Liver (tissue), 9 donors: ENCODE data around the gene C3orf49. TPM values are rescaled to one million over a fixed set of nuclear protein-coding genes. Genes with fewer than 3 reads are reported as not detected.

ENCODE experiments used
- DNase-seq: peaks from one replicate; pipeline ENCODE4 v3.0.0-alpha.2; 2017; ENCODE audit warnings: low spot score
- H3K27ac ChIP-seq, 2 donors: one replicate each; pipeline ENCODE4 v1.7.0; 2013; ENCODE audit warnings: inconsistent platforms in 2 of 2, low read length in 2 of 2, control low read depth in 1 of 2, low read depth in 1 of 2, mild to moderate bottlenecking in 1 of 2
- H3K27me3 ChIP-seq, 4 donors: one replicate each; pipeline versions ENCODE4 v1.6.1 to v1.7.0; 2013; ENCODE audit warnings: low read length in 3 of 4, inconsistent platforms in 1 of 4, mild to moderate bottlenecking in 1 of 4, moderate library complexity in 1 of 4; ENCODE audit not compliant: control insufficient read depth in 4 of 4, insufficient read depth in 4 of 4
- H3K36me3 ChIP-seq, 4 donors: one replicate each; pipeline versions ENCODE4 v1.6.1 to v1.7.0; 2013; ENCODE audit warnings: low read length in 3 of 4, mild to moderate bottlenecking in 3 of 4, low read depth in 1 of 4, moderate library complexity in 1 of 4; ENCODE audit not compliant: control insufficient read depth in 4 of 4, insufficient read depth in 3 of 4
- H3K4me1 ChIP-seq, 4 donors: one replicate each; pipeline versions ENCODE4 v1.6.1 to v1.7.0; 2013; ENCODE audit warnings: low read length in 3 of 4, mild to moderate bottlenecking in 3 of 4, moderate library complexity in 1 of 4; ENCODE audit not compliant: control insufficient read depth in 4 of 4, insufficient read depth in 4 of 4
- H3K4me3 ChIP-seq, 3 donors: one replicate each; pipeline versions ENCODE4 v1.6.1 to v1.7.0; 2013; ENCODE audit warnings: low read length in 3 of 3, control low read depth in 1 of 3, low read depth in 1 of 3, mild to moderate bottlenecking in 1 of 3
- H3K9ac ChIP-seq, 2 donors: one replicate each; pipeline ENCODE4 v1.7.0; 2013; ENCODE audit warnings: low read length in 2 of 2, mild to moderate bottlenecking in 2 of 2, moderate library complexity in 2 of 2, control low read depth in 1 of 2, low read depth in 1 of 2
- H3K9me3 ChIP-seq, 4 donors: one replicate each; pipeline versions ENCODE4 v1.6.1 to v1.7.0; 2013; ENCODE audit warnings: low read length in 3 of 4; ENCODE audit not compliant: control insufficient read depth in 4 of 4
- ATF3 ChIP-seq: IDR thresholded peaks from 2 replicates; pipeline ENCODE4 v1.6.1; 2016; ENCODE audit warnings: antibody characterized with exemption
- CTCF ChIP-seq: fragments of 150-350 bp; IDR thresholded peaks from 2 replicates; pipeline ENCODE4 v1.5.1; 2017; ENCODE audit warnings: improper control_type of control experiment, low read depth, low read length; ENCODE audit not compliant: missing input control
- FOXA1 ChIP-seq: IDR thresholded peaks from 2 replicates; pipeline ENCODE4 v1.6.1; 2016; ENCODE audit warnings: antibody characterized with exemption
- FOXA2 ChIP-seq: IDR thresholded peaks from 2 replicates; pipeline ENCODE4 v1.6.1; 2016; ENCODE audit warnings: antibody characterized with exemption
- GABPA ChIP-seq, 2 donors: IDR thresholded peaks in 1 of 2; conservative IDR thresholded peaks in 1 of 2; 2 replicates each; pipeline ENCODE4 v1.6.1; 2016; ENCODE audit warnings: antibody characterized with exemption in 2 of 2, mild to moderate bottlenecking in 1 of 2, moderate library complexity in 1 of 2
- HNF4G ChIP-seq: IDR thresholded peaks from 2 replicates; pipeline ENCODE4 v1.6.1; 2016; ENCODE audit warnings: antibody characterized with exemption
- JUND ChIP-seq, 2 donors: IDR thresholded peaks; 2 replicates each; pipeline ENCODE4 v1.6.1; 2016; ENCODE audit warnings: antibody characterized with exemption in 2 of 2
- MAX ChIP-seq: IDR thresholded peaks from 2 replicates; pipeline ENCODE4 v1.6.1; 2016; ENCODE audit warnings: antibody characterized with exemption
- NR2F2 ChIP-seq: IDR thresholded peaks from 2 replicates; pipeline ENCODE4 v1.6.1; 2016; ENCODE audit warnings: antibody characterized with exemption
- RAD21 ChIP-seq, 2 donors: IDR thresholded peaks; 2 replicates each; pipeline ENCODE4 v1.6.1; 2016; ENCODE audit warnings: antibody characterized with exemption in 2 of 2, mild to moderate bottlenecking in 2 of 2
- REST ChIP-seq: IDR thresholded peaks from 2 replicates; pipeline ENCODE4 v1.6.1; 2016; ENCODE audit warnings: antibody characterized with exemption, mild to moderate bottlenecking
- RXRA ChIP-seq, 2 donors: IDR thresholded peaks; 2 replicates each; pipeline ENCODE4 v1.6.1; 2017 to 2018; ENCODE audit warnings: antibody characterized with exemption in 2 of 2, mild to moderate bottlenecking in 1 of 2
- SP1 ChIP-seq: IDR thresholded peaks from 2 replicates; pipeline ENCODE4 v1.6.1; 2018; ENCODE audit warnings: antibody characterized with exemption, mild to moderate bottlenecking
- YY1 ChIP-seq: IDR thresholded peaks from 2 replicates; pipeline ENCODE4 v1.6.1; 2016; ENCODE audit warnings: antibody characterized with exemption, mild to moderate bottlenecking
- ZBTB33 ChIP-seq: IDR thresholded peaks from 2 replicates; pipeline ENCODE4 v1.6.1; 2016; ENCODE audit warnings: antibody characterized with exemption
- WGBS: extraction: QIAGEN DNeasy Blood & Tissue Kit; methylation state at CpG from one replicate; pipeline ENCODE4 v1.1.7; 2013; 5-methylcytosine and 5-hydroxymethylcytosine counted together
- polyA plus RNA-seq, 2 donors: library from polyadenylated mRNA; stranded (reverse) in 1 of 2; unstranded in 1 of 2; fragments of 200-250 nt in 1 of 2; fragments of >200 nt in 1 of 2; fragmentation: Nextera tagmentation in 1 of 2; extraction: Ambion mirVana in 1 of 2; gene quantifications; one replicate each; pipeline versions ENCODE4 v1.2.1 to v1.2.3, GENCODE V29; 2013 to 2015
- total RNA-seq, 2 donors: library from RNA; depleted of rRNA; stranded (reverse); fragments of >200 nt; gene quantifications; one replicate each; pipeline ENCODE4 v1.2.3, GENCODE V29; 2014
- donor health status: healthy.
- donor health status: healthy.
- donor health status: healthy.
- donor health status: healthy.
- donor health status: healthy.

Gene C3orf49
- total and polyA plus RNA-seq, 4 donors: 0.13 TPM; not detected in 3

GRCh38 chr3:63892773-63893352 is 73.8 kb downstream of the C3orf49 start:
- H3K27me3 ChIP-seq: no peaks in the 10 kb centered on the region
- no peak for DNase-seq
- H3K27ac ChIP-seq: no peak overlapping the region
- TF ChIP-seq NR2F2: no peak
- no peak for TF ChIP-seq FOXA2
- TF ChIP-seq JUND (IDR thresholded peaks at IDR 0.05): no peak
- no peak for TF ChIP-seq ATF3
- no peak for TF ChIP-seq CTCF
- no peak for TF ChIP-seq HNF4G
- no peak for TF ChIP-seq GABPA (IDR thresholded peaks at IDR 0.05 in 1 of 2, conservative IDR thresholded peaks at IDR 0.05 in 1 of 2)
- no peak for TF ChIP-seq ZBTB33
- no peak for TF ChIP-seq SP1
- no peak for TF ChIP-seq RXRA (IDR thresholded peaks at IDR 0.05)
- TF ChIP-seq RAD21 (IDR thresholded peaks at IDR 0.05): no peak
- TF ChIP-seq REST: no peak
- TF ChIP-seq YY1: no peak
- TF ChIP-seq FOXA1: no peak
- no peak overlapping the region for H3K9ac ChIP-seq
- no peaks in the 10 kb centered on the region for H3K4me1 ChIP-seq
- no peaks in the 10 kb centered on the region for H3K36me3 ChIP-seq
- no peak overlapping the region for H3K4me3 ChIP-seq
- WGBS: 97% methylated on average over 1 of the region's 1 CpG
- no peaks in the 10 kb centered on the region for H3K9me3 ChIP-seq

GRCh38 chr3:63895422-63896189 is 76.5 kb downstream of the C3orf49 start:
- no peaks in the 10 kb centered on the region for H3K27me3 ChIP-seq
- no peaks in the 10 kb centered on the region for H3K9me3 ChIP-seq
- WGBS: 82% methylated on average over 5 of the region's 5 CpGs
- peaks cover 0 to 6% (median 3%) of the 10 kb centered on the region in 4 donors for H3K36me3 ChIP-seq
- TF ChIP-seq ATF3 (no peak), CTCF (no peak), FOXA2 (no peak), JUND (IDR thresholded peaks at IDR 0.05) (no peak), GABPA (IDR thresholded peaks at IDR 0.05 in 1 of 2, conservative IDR thresholded peaks at IDR 0.05 in 1 of 2) (no peak), ZBTB33 (no peak), YY1 (no peak), MAX (no peak), NR2F2 (no peak)
- H3K4me3 ChIP-seq: no peak overlapping the region
- DNase-seq: no peak
- no peak overlapping the region for H3K9ac ChIP-seq
- H3K4me1 ChIP-seq: no peaks in the 10 kb centered on the region
- H3K27ac ChIP-seq: no peak overlapping the region
